Activated T-helper 9 cell treated with anti-CD3 and anti-CD28 coated beads, Interleukin-2, amount 50 U/mL, for 16 hours (primary cell): ENCODE measurements around the gene MRM1.
"Not testable (repeated sequence)": the region's sequence is repeated elsewhere in the genome, so short reads cannot be mapped to it uniquely, and the experiment has no call there.

ENCODE experiments used
- DNase-seq: peaks from one replicate; pipeline ENCODE4 v3.0.0-alpha.2; 2020; ENCODE audit warnings: low read depth

Gene MRM1

DNA sequence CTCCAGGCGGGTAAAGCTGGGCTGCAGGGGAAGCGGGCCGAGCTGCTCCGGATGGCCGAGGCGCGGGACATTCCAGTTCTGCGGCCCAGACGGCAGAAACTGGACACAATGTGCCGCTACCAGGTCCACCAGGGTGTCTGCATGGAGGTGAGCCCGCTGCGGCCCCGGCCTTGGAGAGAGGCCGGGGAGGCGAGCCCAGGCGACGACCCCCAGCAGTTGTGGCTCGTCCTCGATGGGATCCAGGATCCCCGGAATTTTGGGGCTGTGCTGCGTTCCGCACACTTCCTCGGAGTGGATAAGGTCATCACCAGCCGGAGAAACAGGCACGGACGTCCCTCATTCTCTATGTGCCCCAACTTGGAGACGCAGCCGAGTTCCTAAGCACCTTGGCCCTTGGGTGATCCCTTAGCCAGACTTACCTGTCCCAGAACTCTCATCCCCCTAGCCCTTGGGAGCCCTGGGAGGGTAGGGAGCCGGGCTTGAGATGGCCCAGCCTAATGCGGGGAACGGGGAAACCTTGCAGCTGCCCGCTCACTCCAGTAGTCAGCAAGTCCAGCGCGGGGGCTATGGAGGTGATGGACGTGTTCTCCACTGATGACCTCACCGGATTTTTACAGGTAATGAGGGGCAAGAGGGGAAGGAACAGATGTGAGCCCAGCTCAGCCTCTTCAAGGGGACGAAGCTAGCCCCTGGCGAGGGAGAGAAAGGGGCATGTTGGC lies 806 bp downstream of the MRM1 start:
- DNase-seq: no peak

DNA sequence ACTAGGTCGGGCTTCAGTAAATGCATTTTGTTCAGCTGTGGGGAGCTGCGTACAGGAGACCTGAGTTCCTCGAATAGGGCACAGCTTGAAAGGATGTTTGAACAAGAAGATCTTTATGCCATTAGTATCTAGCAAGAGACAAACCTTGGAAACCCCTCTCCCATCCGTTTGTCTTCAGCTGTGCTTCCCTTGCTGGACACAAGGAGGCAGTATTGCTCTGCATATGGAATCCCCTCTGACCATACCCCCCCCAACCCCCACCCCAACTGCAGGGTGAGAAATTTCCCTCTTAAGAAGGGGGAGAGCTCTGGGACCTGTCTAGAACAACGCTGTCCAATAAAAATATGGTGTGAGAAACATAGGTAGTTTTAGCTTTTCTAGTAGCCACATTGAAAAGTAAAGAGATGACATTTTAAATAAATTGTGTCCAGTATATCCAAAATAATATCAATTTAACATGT lies 1.6 kb downstream of the MRM1 start:
- DNase-seq: peak; percentile 42

DNA sequence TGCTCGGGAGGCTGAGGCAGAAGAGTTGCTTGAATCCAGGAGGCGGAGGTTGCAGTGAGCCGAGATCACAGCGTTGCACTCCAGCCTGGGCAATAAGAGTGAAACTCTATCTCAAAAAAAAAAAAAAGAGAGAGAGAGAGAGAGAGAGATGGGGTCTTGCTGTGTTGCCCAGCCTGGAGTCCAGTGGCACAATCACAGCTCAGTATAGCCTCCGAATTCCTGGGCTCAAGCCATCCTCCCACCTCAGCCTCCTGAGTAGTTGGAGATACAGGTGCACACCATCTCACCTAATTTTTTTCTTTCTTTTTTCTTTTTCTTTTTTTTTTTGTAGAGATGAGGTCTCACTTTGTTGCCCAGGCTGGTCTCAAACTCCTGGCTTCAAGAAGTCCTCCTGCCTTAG lies 3.6 kb downstream of the MRM1 start:
- DNase-seq: not testable (repeated sequence)

DNA sequence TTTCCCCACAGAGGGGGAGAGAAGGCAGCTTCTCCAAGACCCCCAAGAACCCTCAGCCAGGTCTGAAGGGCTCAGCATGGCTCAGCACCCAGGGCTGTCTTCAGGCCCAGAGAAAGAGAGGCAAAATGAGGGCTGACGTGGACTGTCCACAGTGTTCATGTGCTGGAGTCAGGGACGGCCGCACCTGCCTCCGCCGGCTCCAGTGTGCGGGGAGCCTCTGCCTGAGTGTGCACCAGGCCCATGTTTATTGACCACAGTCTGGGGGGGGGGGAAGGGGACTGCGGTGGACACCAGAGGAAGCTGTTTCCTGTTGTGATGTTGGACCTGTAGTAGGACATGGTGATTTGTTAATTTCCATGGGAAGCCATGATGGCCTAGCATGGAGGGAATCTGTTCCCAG lies 6.9 kb downstream of the MRM1 start:
- DNase-seq: no peak

DNA sequence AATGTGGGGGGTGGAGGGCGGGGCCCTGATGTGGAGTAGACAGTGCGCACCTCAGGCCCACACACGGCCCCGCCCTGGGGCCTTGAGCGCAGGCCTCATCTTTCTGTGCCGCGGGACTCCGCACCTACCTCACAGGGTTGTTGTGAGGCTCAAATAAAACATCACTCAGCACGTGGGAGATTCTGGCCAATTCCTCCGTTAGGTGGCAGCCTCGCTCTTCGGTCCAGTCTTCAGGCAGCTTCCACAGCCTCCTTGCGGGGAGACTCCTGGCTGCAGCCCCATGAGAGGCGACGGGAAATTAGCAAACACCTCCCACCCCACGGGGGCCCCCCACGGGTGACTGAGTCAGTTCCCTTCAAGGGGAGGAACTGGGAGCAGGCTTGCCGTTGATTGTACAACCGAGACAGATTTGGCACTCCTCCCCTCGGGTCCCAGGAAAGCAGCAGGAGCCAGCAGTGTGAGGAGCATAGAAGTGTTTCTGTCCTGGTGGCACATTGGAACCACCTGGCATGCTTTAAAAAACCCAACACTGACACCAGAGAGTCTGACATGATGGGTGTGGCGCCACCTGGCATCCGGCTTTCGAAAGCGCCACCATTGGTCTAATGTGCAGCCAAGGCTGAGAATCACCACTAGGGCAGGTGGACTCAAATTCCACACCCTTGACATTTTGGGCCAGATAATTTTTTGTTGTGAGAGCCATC lies 7.6 kb downstream of the MRM1 start:
- no peak for DNase-seq

DNA sequence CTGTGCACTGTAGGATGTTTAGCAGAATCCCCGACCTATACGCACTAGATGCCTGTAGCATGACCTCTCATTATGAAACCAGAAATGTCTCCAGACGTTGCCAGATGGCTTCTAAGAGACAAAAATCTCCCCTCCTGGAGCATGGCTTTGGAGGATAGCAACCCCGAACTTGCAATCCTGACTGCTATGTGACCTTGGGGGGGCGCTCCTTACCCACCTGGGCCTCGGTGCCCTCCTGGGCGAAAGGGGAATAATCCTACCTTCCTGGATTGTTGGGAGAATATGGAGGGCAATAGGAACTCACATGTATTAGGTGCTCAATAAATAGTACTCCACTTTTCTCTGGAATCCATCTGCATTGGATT lies 8.1 kb downstream of the MRM1 start:
- no peak for DNase-seq

DNA sequence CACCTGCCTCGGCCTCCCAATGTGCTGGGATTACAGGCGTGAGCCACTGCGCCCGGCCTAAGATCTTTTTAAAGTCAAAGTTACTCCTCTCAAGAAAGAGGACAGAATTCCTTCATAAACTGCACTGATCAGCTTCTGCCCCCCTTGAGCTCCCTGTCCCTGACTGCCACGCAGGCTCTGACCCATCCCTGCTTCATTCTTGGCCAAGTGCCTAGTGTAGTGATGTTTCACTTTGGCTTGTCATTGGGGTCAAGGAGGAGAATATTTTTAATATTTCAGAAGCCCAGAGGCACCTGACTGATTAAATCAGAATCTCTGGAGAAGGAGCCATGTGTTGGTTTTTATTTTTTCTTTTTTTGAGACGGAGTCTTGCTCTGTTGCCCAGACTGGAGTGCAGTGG lies 9.1 kb downstream of the MRM1 start:
- DNase-seq: no peak

DNA sequence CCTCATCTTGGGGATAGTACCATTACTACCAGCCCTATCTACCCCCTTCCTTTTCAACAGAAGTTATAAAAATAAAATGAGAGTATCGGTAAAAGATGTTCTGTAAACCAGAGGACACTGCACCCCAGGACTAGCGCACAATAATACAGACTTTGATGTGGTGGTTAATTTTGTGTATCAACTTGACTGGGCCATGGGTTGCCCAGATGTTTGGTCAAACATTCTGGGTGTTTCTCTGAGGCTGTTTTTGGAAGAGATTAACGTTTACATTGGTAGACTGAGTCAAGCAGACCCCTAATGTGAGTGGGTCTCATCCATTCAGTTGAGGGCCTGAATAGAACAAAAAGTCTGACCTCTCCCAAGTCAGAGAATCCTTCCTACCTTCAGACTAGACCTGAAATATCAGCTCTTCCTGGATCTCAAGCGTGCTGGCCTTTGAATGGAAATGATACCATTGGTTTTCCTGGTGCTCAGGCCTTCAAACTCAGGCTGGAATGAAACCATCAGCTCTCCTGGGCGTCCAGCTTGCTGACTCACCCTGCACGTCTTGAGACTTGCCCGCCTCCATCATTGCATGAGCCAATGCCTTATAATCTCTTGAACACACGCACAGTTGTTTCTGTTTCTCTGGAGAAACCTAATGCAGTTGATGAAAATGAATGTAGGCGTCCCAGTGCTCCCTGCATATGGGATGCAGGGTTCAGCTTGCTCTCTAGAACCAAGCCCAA lies 10.1 kb downstream of the MRM1 start:
- DNase-seq: no peak

DNA sequence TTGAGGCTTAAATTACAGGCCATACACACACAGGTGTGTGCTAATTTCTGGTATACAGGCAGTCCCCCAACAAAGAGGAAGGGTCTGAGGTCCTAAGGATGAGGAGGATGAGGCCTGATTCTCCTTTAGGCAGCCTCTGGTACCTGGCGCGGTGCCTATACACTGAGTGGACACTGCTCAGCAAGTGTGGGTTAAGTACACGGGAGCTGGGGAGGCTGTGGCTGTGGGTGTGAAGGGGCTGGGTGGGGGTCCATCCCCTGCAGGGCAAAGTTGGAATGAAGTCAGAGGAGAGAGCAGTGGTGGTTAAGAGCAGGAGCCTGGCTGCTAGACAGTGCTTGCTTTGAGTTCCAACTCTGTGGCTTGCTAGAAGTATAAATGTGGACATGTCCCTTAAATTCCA lies 10.9 kb downstream of the MRM1 start:
- no peak for DNase-seq

DNA sequence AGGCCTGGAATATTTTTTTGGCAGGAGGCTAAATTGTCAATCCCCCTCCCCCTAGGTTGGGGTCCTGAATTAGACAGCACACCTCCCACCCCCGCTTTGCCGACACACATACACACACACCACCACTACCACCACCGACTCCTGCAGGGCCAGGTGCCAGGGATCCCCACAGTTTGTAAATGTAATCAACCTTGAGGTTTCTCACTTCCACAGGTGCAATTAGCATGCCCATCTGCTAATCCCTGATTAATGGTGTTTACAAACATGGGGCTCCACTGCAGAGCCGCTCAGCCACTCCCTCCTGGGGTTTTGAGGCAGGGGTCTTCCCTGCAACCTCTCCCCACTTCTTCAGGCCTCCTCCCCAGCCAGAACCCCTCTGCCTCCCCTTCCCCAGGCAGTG lies 11.8 kb downstream of the MRM1 start:
- DNase-seq: no peak

DNA sequence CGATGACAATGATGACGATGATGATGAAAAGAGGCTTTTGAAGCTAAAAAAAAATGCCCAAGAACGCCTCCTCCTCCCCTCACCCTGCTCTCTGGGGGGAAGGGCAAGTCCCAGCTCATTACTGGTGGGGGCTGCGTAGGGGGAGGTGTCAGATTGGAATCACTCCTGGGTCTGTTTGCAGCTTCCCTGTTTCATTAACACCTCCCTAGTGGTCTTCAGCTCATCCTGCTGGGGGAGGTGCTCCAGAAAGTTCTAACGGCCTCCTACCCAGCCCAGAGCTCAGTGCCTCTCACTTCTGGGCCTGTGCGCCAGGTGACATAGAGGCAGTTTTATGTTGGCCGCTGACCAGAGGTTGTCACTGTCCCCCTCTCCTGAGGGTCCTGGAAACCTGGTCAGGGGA lies 12.7 kb downstream of the MRM1 start:
- no peak for DNase-seq

DNA sequence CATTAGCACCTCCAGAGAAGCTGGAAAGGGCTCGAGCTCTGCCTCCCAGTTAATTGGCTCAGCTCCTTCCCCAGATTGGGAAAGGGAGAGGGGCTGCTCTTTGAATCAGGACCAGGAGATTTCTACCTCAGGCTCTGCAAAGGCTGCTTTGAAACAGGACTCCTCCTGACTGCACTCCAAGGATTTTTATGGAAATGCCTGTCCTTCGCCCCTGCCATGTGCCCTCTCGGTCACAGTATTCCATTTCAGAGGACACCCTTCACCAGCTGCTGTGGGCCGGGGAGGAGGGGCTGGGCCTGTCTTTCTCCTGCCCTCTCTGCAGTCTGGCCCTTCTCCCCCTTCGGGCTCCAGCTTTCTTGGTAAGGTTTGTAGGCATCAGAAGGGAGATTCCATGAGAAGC lies 13.6 kb downstream of the MRM1 start:
- no peak for DNase-seq

DNA sequence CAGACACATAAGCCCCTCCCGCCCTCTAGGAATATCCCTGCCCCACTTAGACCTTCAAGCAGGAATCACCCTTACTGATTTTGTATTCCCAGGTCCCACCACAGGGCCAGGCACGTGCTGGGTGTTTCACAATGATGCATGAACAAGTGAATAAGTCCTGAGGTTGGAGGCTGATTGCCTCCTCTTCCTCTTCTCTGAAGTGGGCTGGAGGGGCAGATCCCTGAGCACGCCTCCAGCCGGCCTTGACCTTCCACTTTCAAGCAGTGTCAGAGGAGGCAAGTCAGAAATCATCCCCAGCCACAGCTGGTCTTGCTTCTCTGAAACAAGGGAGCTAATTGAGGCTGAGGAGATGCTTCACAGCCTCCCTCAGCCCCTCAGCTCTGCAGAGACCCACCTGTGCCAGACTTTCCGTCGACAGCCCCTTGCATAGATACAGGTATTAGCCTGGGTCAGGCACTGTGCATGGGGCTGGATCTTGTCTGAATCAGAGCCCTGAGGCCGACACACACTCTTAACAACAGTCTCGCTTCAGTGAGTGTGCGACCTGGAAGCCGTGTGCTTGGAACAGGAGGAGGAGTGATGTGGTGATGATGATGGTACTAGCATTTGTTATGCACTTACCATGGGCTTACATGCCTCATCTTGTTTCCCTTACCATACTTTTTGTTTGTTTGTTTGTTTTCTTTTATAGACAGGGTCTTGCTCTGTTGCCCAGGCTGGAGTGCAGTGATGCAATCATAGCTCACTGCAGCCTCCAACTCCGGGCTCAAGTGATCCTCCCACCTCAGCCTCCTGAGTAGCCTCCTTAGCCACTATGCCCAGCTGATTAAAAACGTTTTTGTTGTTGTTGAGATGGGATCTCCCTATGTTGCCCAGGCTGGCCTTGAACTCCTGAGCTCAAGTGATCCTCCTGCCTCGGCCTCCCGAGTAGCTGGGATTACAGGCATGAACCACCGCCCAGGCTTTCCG lies 15.0 kb downstream of the MRM1 start:
- DNase-seq: no peak

DNA sequence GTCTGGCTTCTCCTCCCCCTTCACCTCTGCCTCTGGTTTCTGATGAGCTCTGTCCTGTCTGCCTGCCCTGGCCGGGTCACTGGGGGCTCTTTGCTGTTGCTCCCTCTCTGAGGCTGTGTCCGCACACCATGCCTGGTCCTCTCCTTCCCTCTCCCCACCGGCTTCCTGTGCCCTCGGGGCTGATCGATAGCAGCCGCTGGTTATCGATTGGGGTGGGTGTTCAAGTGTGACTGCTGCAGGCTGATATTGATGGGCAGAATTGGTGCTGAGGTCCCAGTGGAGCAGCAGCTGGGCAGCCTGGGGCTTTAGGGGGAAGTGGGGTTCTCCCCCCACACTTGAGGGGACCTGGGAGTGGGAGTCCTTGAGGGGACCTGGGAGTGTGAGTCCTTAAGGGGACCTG lies 16.4 kb downstream of the MRM1 start:
- DNase-seq: no peak

DNA sequence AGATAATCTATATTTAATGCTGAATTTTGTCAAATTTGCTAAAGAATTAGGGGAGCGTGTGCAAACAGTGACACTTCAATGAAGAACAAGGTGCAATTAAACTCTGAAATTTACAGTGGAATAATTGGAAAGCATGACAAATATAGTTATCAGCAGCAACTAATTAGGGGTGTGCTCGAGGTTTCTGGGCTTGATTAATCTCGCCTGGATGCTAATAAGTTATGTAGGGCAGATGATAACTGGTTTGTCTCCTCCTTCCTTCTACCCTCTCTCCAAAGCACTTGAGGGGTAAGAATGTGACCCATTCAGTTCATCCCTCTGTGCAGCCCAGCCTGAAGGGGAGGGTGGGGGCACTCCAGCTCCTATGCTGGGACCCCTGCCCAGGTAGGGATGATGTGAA lies 21.9 kb downstream of the MRM1 start:
- no peak for DNase-seq

DNA sequence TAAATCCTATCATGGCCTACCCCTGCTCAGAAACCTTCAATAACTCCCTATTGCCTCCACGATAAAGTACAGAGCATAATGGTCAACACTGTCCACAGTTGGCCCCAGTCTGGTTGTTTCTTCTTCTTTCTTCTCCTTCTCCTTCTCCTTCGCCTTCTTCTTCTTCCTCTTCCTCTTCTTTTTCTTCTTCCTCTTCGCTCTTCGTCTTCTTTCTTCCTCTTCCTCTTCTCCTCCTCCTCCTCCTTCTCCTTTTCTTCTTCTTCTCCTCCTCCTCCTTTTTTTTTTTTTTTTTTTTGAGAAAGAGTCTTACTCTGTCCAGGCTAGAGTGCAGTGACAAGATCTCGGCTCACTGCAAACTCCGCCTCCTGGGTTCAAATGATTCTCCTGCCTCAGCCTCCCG lies 23.8 kb downstream of the MRM1 start:
- no peak for DNase-seq

DNA sequence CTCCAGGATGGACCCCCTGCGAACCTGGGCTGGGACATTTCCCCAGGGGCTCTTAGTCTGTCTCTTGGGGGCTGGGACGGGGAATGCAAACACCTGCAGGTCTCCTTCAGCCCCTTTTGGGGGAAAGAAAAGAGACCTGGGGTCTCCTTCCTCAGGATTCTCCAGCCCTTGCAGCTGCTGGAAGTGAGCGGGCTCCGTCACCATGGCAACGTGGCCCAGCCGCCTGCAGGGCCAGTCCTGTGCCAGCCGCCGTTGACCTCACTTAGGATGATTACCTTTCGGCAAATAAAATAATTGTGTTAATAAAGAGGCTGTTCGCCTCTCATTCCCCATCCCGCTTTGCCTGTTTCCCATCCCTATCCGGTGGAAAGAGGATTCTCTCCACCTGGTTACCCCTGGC lies 25.7 kb downstream of the MRM1 start:
- DNase-seq: no peak

DNA sequence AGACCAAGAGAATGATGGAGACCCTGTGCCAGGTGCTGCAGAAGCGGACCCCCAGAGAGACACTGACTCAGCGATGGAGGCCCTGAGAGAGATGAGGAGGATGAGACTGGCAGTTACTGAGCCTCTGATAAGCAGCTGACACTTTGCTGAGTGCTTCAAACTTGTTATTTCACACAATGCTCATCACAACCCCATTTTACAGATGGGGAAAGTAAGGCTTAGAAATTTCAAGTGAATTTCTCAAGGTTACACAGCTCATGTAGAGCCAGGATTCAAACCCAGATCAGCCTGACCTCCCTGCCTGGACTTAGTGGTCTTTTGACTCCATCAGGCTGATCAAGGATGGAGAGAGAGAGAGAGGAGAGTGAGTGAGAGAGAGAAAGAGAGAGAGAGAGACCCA lies 27.2 kb downstream of the MRM1 start:
- no peak for DNase-seq

DNA sequence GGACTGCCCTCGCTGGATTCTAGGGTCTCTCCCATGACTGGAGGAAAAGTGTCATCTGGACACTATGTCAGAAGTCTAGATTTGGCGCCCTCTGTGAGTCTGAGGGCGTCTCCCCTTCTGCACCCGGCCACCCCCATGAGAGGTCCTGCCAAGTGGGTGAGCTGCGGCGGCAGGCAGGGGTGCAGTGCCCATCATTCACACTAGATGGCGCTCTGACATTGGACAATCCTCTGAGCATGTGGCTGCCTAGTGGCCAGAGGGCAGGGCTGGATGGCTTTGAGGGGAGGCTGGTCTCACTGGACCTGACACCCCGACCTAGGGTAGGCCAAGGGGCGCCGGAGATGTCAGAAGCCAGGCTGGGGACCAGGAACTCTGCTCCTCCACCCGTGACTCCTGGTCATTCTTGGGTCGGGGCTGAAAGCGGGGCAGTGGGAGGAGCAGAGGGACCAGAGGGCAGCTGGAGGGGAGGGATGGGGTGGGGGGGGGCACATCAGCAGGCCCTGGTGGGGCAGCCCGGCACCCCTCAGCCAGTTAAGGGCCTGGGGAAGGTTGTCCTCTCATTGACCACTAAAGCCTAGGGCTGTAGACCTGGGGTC lies 28.0 kb downstream of the MRM1 start:
- peak; percentile 67 for DNase-seq

DNA sequence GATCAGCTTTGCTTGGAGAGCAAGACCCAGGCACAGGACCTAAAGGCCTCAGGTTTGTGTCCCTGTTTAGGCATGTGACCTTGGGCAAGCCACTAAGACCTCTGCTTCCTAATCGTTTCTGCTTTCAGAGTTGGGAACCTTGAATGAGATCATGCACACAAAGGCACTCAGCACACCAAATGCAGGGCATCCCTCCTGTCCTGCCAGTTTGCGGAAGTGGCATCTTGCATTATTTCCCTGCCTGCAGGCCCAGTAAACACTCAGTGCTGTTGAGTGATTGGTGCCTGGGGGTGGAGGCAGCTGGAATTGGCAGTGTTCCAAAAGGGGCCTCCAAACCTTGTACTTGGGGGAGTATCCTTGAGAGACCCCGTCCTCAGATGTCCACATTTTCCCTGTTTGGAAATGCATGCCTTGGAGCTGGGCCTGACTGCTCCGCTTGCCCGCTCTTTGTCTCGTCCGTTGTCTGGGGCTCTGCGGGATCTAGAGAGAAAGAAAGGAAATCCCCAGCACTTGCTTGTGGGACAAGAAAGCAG lies 28.7 kb downstream of the MRM1 start:
- DNase-seq: no peak

DNA sequence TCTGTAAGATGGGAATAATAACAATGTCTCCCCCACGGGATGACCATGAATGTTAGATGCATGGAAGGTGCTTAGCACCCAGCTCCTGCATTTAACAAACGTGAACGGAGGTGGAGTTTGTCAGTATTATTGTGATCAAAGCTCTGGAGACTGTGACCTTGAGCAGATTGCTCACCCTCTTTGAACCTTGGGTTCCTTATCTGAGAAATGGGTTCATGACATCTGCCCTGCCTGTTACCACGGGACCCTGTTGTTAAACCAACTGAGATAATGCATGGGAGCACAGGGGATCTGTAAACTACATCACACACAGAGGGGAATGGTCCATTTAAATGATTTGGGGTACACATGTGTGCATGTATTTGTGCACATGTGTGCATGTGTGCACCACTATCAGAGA lies 29.6 kb downstream of the MRM1 start:
- DNase-seq: no peak
